Vagina (tissue), 2 donors: Measurements from ENCODE around the gene WWOX. TPM values are rescaled to one million over a fixed set of nuclear protein-coding genes. Genes with fewer than 3 reads are reported as not detected.

Source experiments
- DNase-seq, 2 donors: peaks; one replicate each; pipeline ENCODE4 v3.0.0-alpha.2; 2017; ENCODE audit errors: extremely low spot score in 2 of 2
- H3K27ac ChIP-seq: fragments of 200-600 bp; sonication (generic); one replicate; pipeline ENCODE4 v1.5.1; 2019
- H3K27me3 ChIP-seq: fragments of 200-600 bp; sonication (generic); one replicate; pipeline ENCODE4 v1.5.1; 2019
- H3K36me3 ChIP-seq, 2 donors: fragments of 200-600 bp; sonication (generic); one replicate each; pipeline ENCODE4 v1.5.1; 2017 to 2019
- H3K4me1 ChIP-seq: fragments of 200-600 bp; sonication (generic); one replicate; pipeline ENCODE4 v1.5.1; 2019
- H3K4me3 ChIP-seq, 2 donors: fragments of 200-600 bp; sonication (generic); 1 replicate in 1 of 2; 2 replicates in 1 of 2; pipeline ENCODE4 v1.5.1; 2016 to 2019
- H3K9me3 ChIP-seq: fragments of 200-600 bp; sonication (generic); one replicate; pipeline ENCODE4 v1.5.1; 2019
- POLR2A ChIP-seq, 2 donors: fragments of 450-650 bp; IDR thresholded peaks; one replicate each; pipeline ENCODE4 v1.6.1; 2017; ENCODE audit warnings: antibody characterized with exemption in 2 of 2, mild to moderate bottlenecking in 2 of 2, moderate library complexity in 2 of 2
- POLR2AphosphoS5 ChIP-seq, 2 donors: sonication (generic); formaldehyde crosslinking; IDR thresholded peaks; one replicate each; pipeline ENCODE4 v1.9.0; 2017; ENCODE audit warnings: antibody characterized with exemption in 2 of 2, mild to moderate bottlenecking in 2 of 2, low read depth in 1 of 2; ENCODE audit not compliant: insufficient read depth in 1 of 2
- intact Hi-C: fragments of 100-400 bp; cut with DNase I; formaldehyde crosslinking; loops from one replicate; pipeline ENCODE4 v1.15.1; 2023
- total RNA-seq: library from RNA; depleted of rRNA; stranded (reverse); fragments of >200 nt; gene quantifications from one replicate; pipeline ENCODE4 v1.2.3, GENCODE V29; 2016
- TF ChIP-seq, protein P1 (sequence below), 3 experiments: fragments of 450-650 bp in 2 of 3; fragments of 200-600 bp in 1 of 3; sonication (generic) in 1 of 3; IDR thresholded peaks; one replicate each; pipeline ENCODE4 v1.5.1; 2017 to 2019; ENCODE audit warnings: antibody characterized with exemption in 3 of 3, mild to moderate bottlenecking in 2 of 3, moderate library complexity in 2 of 3

The WWOX gene
- total RNA-seq, 1 donor from 2014 or later, result 33.1 TPM

DNA sequence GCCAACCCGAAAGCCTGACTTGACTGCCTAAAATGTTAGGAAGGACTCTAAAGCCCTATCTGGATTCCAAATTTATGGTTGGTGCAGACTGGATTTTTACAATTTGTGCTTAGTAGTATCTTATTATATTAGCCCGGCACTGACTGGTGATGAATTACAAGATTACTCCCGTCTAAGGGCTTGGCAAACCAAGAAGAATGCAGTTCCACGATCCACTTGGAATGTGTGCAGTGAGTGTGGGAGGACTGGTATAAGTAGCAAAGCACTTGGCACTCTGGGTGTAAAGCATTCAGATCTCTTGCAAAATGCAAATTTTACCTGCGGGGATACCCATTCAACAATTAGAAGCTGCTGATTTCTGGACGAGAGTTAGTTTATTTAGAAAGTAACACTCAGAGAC lies 961.7 kb downstream of the WWOX start:
- intact Hi-C loops, result no loop called here
- TF ChIP-seq, protein P1, sequence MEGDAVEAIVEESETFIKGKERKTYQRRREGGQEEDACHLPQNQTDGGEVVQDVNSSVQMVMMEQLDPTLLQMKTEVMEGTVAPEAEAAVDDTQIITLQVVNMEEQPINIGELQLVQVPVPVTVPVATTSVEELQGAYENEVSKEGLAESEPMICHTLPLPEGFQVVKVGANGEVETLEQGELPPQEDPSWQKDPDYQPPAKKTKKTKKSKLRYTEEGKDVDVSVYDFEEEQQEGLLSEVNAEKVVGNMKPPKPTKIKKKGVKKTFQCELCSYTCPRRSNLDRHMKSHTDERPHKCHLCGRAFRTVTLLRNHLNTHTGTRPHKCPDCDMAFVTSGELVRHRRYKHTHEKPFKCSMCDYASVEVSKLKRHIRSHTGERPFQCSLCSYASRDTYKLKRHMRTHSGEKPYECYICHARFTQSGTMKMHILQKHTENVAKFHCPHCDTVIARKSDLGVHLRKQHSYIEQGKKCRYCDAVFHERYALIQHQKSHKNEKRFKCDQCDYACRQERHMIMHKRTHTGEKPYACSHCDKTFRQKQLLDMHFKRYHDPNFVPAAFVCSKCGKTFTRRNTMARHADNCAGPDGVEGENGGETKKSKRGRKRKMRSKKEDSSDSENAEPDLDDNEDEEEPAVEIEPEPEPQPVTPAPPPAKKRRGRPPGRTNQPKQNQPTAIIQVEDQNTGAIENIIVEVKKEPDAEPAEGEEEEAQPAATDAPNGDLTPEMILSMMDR (IDR thresholded peaks at IDR 0.05), result no peak
- TF ChIP-seq POLR2AphosphoS5 (IDR thresholded peaks at IDR 0.05; ENCODE audit: insufficient read depth in 1 of 2, low read depth in 1 of 2) (no peak), POLR2A (IDR thresholded peaks at IDR 0.05) (no peak)
- no peak overlapping the region for H3K27ac ChIP-seq

DNA sequence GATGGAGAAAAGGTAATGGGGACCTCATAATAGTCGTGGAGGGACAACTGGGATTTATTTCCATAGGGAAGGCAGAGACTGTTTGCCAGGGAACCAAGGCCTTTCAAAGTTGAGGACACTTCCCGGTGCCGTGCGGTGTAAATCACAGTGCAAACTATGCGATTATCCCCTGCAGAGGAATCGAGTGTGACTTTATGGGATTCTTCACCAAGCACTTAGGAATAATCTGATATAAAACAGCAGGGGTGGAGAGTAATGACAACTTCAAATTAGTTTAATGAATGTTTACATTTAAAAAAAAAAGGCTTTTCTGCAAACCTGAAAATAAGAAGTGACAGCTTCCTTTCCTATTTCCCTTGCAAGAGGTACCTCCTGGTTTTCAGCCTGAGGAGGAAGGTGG lies 962.9 kb downstream of the WWOX start:
- no peaks in the 10 kb centered on the region for H3K36me3 ChIP-seq
- H3K27me3 ChIP-seq, result no peaks in the 10 kb centered on the region
- no peak overlapping the region for H3K27ac ChIP-seq
- no peak overlapping the region for H3K4me3 ChIP-seq
- TF ChIP-seq, protein P1 (IDR thresholded peaks at IDR 0.05), result no peak
- TF ChIP-seq POLR2A (IDR thresholded peaks at IDR 0.05), result no peak
- TF ChIP-seq POLR2AphosphoS5 (IDR thresholded peaks at IDR 0.05; ENCODE audit: insufficient read depth in 1 of 2, low read depth in 1 of 2), result no peak
- DNase-seq, result no peak
- H3K9me3 ChIP-seq, result no peaks in the 10 kb centered on the region
- intact Hi-C loops, result no loop called here
- H3K4me1 ChIP-seq, result peaks cover 5% of the 10 kb centered on the region

More for the DNA sequence above, 961.7 kb downstream of the WWOX start:
- Histone ChIP-seq H3K36me3 (no peaks in the 10 kb centered on the region), H3K27me3 (no peaks in the 10 kb centered on the region), H3K4me1 (peaks cover 5% of the 10 kb centered on the region), H3K9me3 (no peaks in the 10 kb centered on the region), H3K4me3 (no peak overlapping the region)
- DNase-seq, result no peak

DNA sequence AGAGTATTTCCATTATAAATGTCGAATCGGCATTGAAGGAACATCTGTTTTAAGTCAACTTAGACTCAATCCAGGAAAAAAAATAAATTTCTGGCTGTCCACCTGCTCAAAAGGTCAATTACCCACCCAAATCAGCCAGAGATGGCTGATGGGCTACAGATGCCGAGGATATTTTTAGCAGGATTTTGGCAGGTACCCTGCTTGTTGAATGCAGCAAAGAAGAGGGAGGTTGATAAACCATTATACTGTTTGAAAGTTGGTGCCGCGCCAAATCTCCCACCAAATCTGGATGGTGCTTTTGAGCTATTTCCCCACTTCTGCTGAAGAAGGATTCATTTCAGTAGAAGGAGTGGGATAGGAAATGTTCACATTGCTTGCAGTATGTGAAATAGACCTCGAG lies 963.4 kb downstream of the WWOX start:
- Histone ChIP-seq H3K36me3 (no peaks in the 10 kb centered on the region), H3K4me3 (no peak overlapping the region), H3K4me1 (peaks cover 8% of the 10 kb centered on the region), H3K27me3 (no peaks in the 10 kb centered on the region), H3K27ac (no peak overlapping the region), H3K9me3 (no peaks in the 10 kb centered on the region)
- TF ChIP-seq, protein P1 (IDR thresholded peaks at IDR 0.05), result no peak
- no peak for TF ChIP-seq POLR2A (IDR thresholded peaks at IDR 0.05)
- no peak for TF ChIP-seq POLR2AphosphoS5 (IDR thresholded peaks at IDR 0.05; ENCODE audit: insufficient read depth in 1 of 2, low read depth in 1 of 2)
- DNase-seq, result no peak
- intact Hi-C loops, result no loop called here

DNA sequence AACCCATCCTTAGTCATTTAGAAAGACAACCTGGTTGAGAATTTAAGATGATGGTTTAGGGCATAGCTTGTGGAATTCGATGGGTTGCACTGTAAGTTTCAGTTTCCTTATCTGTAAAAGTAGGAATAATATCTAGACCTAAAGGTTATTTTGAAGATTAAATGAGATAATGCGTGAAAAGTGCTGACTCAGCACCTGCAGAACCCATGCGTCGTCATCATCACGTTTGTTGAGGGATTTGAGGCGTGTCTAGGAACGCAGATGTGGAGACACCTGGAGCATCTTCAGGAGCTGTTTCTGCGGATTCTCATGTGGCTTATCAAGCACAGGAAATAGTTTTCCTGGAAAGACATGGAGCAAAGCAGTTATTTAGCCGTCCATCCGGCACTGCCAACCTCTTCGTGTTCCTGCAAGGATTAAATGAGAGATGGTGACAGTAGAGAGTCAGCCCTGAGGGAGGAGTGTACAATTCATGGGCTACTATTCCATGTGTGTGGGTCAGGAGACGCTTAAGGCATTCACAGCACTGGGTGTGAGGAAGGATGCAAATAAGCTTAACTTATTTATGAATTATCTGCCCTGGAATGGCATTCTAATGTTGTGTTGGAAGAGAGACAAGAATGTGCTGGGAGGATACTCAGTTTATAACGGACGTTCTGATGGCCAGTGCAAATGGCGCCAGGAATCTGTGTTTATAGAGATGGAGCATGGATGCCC lies 965.0 kb downstream of the WWOX start:
- no peak for DNase-seq
- H3K4me3 ChIP-seq, result no peak overlapping the region
- H3K27ac ChIP-seq, result no peak overlapping the region
- H3K36me3 ChIP-seq, result no peaks in the 10 kb centered on the region
- intact Hi-C loops, result no loop called here
- TF ChIP-seq POLR2AphosphoS5 (IDR thresholded peaks at IDR 0.05; ENCODE audit: insufficient read depth in 1 of 2, low read depth in 1 of 2) (no peak), POLR2A (IDR thresholded peaks at IDR 0.05) (no peak)
- TF ChIP-seq, protein P1 (IDR thresholded peaks at IDR 0.05), result no peak
- no peaks in the 10 kb centered on the region for H3K9me3 ChIP-seq
- H3K27me3 ChIP-seq, result no peaks in the 10 kb centered on the region
- peaks cover 20% of the 10 kb centered on the region for H3K4me1 ChIP-seq

DNA sequence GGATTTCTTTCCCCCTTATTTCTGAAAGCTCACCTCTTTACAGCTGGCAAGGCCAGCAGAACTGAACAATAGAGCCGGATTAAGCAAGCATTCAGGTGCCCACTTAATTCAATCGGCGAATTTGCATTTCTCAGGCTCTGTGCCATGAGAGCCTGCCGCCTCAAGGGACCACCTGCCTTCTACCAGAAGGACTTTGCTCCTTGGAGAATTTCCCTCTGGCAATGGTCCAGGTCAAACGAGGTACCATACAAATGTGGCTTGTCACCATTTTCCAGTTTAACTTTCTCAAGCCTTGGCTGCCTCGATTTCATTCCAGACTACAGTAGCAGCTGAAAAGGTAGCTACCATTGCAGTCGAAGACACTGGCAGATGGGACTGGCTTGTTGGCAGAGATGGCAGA lies 967.1 kb downstream of the WWOX start:
- Histone ChIP-seq H3K4me3 (no peak overlapping the region), H3K4me1 (peaks cover 26% of the 10 kb centered on the region), H3K27ac (no peak overlapping the region), H3K27me3 (no peaks in the 10 kb centered on the region), H3K36me3 (no peaks in the 10 kb centered on the region), H3K9me3 (no peaks in the 10 kb centered on the region)
- no peak for DNase-seq
- TF ChIP-seq POLR2AphosphoS5 (IDR thresholded peaks at IDR 0.05; ENCODE audit: insufficient read depth in 1 of 2, low read depth in 1 of 2) (no peak), POLR2A (IDR thresholded peaks at IDR 0.05) (no peak)
- TF ChIP-seq, protein P1 (IDR thresholded peaks at IDR 0.05), result no peak
- intact Hi-C loops, result no loop called here
